Left ventricle myocardium inferior (tissue), 1 donor: Measurements from ENCODE around the gene CNKSR1. TPM values are rescaled to one million over a fixed set of nuclear protein-coding genes. Genes with fewer than 3 reads are reported as not detected.

Source experiments
- DNase-seq: peaks from one replicate; pipeline ENCODE4 v3.0.0-alpha.2; 2020
- H3K27ac ChIP-seq: fragments of 200-600 bp; replicated peaks from 2 replicates; pipeline ENCODE4 v1.8.0; 2021
- H3K27me3 ChIP-seq: fragments of 200-600 bp; 2 replicates; pipeline ENCODE4 v1.8.0; 2021; ENCODE audit warnings: low read depth
- H3K36me3 ChIP-seq: fragments of 200-600 bp; 2 replicates; pipeline ENCODE4 v1.8.0; 2021
- H3K4me1 ChIP-seq: fragments of 200-600 bp; 2 replicates; pipeline ENCODE4 v1.8.0; 2021
- H3K4me3 ChIP-seq: fragments of 200-600 bp; 2 replicates; pipeline ENCODE4 v1.8.0; 2021; ENCODE audit warnings: mild to moderate bottlenecking, moderate library complexity
- H3K9me3 ChIP-seq: fragments of 200-600 bp; replicated peaks from 2 replicates; pipeline ENCODE4 v1.8.0; 2021
- CTCF ChIP-seq: fragments of 200-600 bp; IDR thresholded peaks from 2 replicates; pipeline ENCODE4 v1.8.0; 2021; ENCODE audit warnings: antibody characterized with exemption, mild to moderate bottlenecking, borderline replicate concordance
- intact Hi-C: fragments of 100-400 bp; cut with micrococcal nuclease; formaldehyde crosslinking; loops from one replicate; pipeline ENCODE4 v1.11.0; 2022
- total RNA-seq: library from RNA; stranded (reverse); fragmentation: NEBNext Ultra II Directional; extraction: Animal tissue kit (Norgen Biotek cat#: 25700); gene quantifications from one replicate; pipeline ENCODE4 v1.2.1, GENCODE V29; 2021
- donor health status: DM: no; HTN: yes; CAD: no; lungs with severe emphysema.

Gene CNKSR1
- total RNA-seq, 1 donor from 2014 or later: 1.8 TPM

GRCh38 chr1:26197813-26198212 lies 20.5 kb downstream of the CNKSR1 start:
- Histone ChIP-seq H3K4me3 (no peak overlapping the region), H3K9me3 (no peaks in the 10 kb centered on the region)

GRCh38 chr1:26200413-26200812 lies 23.1 kb downstream of the CNKSR1 start:
- DNase-seq: no peak
- H3K27me3 ChIP-seq: peaks cover 11% of the 10 kb centered on the region
- intact Hi-C loops: no loop called here
- H3K27ac ChIP-seq: no peak overlapping the region
- TF ChIP-seq CTCF: no peak
- no peak overlapping the region for H3K4me3 ChIP-seq
- peaks cover 13% of the 10 kb centered on the region for H3K4me1 ChIP-seq
- H3K36me3 ChIP-seq: no peaks in the 10 kb centered on the region
- no peaks in the 10 kb centered on the region for H3K9me3 ChIP-seq

More at GRCh38 chr1:26197813-26198212, 20.5 kb downstream of the CNKSR1 start:
- Histone ChIP-seq H3K36me3 (no peaks in the 10 kb centered on the region), H3K27me3 (peaks cover 11% of the 10 kb centered on the region), H3K4me1 (peaks cover 13% of the 10 kb centered on the region), H3K27ac (no peak overlapping the region)
- intact Hi-C loops: no loop called here
- TF ChIP-seq CTCF: no peak
- DNase-seq: no peak

GRCh38 chr1:26203642-26204318 lies 26.5 kb downstream of the CNKSR1 start:
- H3K4me3 ChIP-seq: no peak overlapping the region
- no peaks in the 10 kb centered on the region for H3K36me3 ChIP-seq
- TF ChIP-seq CTCF: no peak
- no peaks in the 10 kb centered on the region for H3K27me3 ChIP-seq
- intact Hi-C loops: no loop called here
- no peaks in the 10 kb centered on the region for H3K9me3 ChIP-seq
- no peak for DNase-seq
- H3K4me1 ChIP-seq: peaks cover 13% of the 10 kb centered on the region
- no peak overlapping the region for H3K27ac ChIP-seq

- no peaks in the 10 kb centered on the region for H3K36me3 ChIP-seq
- DNase-seq: no peak
- intact Hi-C loops: no loop called here
- no peak overlapping the region for H3K4me3 ChIP-seq
- no peaks in the 10 kb centered on the region for H3K9me3 ChIP-seq
- no peak overlapping the region for H3K27ac ChIP-seq
- H3K27me3 ChIP-seq: no peaks in the 10 kb centered on the region
- H3K4me1 ChIP-seq: peaks cover 6% of the 10 kb centered on the region
- TF ChIP-seq CTCF: no peak
Observed at GRCh38 chr1:26210147-26210870, 33.0 kb downstream of the CNKSR1 start.

- Histone ChIP-seq H3K9me3 (no peaks in the 10 kb centered on the region), H3K4me3 (no peak overlapping the region), H3K27ac (no peak overlapping the region), H3K36me3 (no peaks in the 10 kb centered on the region), H3K27me3 (no peaks in the 10 kb centered on the region), H3K4me1 (peaks cover 6% of the 10 kb centered on the region)
- intact Hi-C loops: no loop called here
- no peak for DNase-seq
- TF ChIP-seq CTCF: no peak
Observed at GRCh38 chr1:26212726-26213125, 35.4 kb downstream of the CNKSR1 start.
